Endodermal cell (in vitro differentiated cells): ENCODE data around the gene PPIE. TPM values are rescaled to one million over a fixed set of nuclear protein-coding genes. Genes with fewer than 3 reads are reported as not detected.
A peak's percentile ranks its signal among the peaks of the same experiment; 100 is the strongest.
"Not testable (repeated sequence)": the region's sequence is repeated elsewhere in the genome, so short reads cannot be mapped to it uniquely, and the experiment has no call there.

Experiments used
- DNase-seq: peaks from one replicate; pipeline ENCODE4 v3.0.0-alpha.2; 2017
- H3K27ac ChIP-seq: 2 replicates; pipeline ENCODE4 v1.5.1; 2013; ENCODE audit warnings: mild to moderate bottlenecking, low read depth, low read length, moderate library complexity
- H3K27me3 ChIP-seq: 2 replicates; pipeline ENCODE4 v1.6.1; 2013; ENCODE audit warnings: mild to moderate bottlenecking, low read length, moderate library complexity; ENCODE audit not compliant: insufficient read depth, control insufficient read depth, poor library complexity, severe bottlenecking
- H3K36me3 ChIP-seq: 2 replicates; pipeline ENCODE4 v1.7.0; 2013; ENCODE audit warnings: mild to moderate bottlenecking, low read length, moderate library complexity; ENCODE audit not compliant: control insufficient read depth, insufficient read depth
- H3K4me1 ChIP-seq: one replicate; pipeline ENCODE4 v1.7.0; 2013; ENCODE audit warnings: low read length; ENCODE audit not compliant: control insufficient read depth, insufficient read depth
- H3K4me3 ChIP-seq: 2 replicates; pipeline ENCODE4 v1.5.1; 2013; ENCODE audit warnings: mild to moderate bottlenecking, low read length, moderate library complexity
- H3K9ac ChIP-seq: 2 replicates; pipeline ENCODE4 v1.6.1; 2013; ENCODE audit warnings: mild to moderate bottlenecking, low read length, moderate library complexity; ENCODE audit not compliant: poor library complexity, severe bottlenecking; ENCODE audit errors: extremely low read depth
- H3K9me3 ChIP-seq: 2 replicates; pipeline ENCODE4 v1.6.1; 2013; ENCODE audit warnings: mild to moderate bottlenecking, low read length, moderate library complexity; ENCODE audit not compliant: control insufficient read depth
- H3K27ac Mint-ChIP-seq: 2 replicates; pipeline ENCODE4 v1.8.0; 2020; ENCODE audit warnings: mixed read lengths
- H3K27me3 Mint-ChIP-seq: 2 replicates; pipeline ENCODE4 v1.8.0; 2021; ENCODE audit warnings: mild to moderate bottlenecking, mixed read lengths; ENCODE audit not compliant: insufficient read depth
- H3K36me3 Mint-ChIP-seq: 2 replicates; pipeline ENCODE4 v1.8.0; 2020; ENCODE audit warnings: low read depth, mixed read lengths
- H3K4me1 Mint-ChIP-seq: 2 replicates; pipeline ENCODE4 v1.8.0; 2020; ENCODE audit warnings: mixed read lengths
- H3K4me3 Mint-ChIP-seq: 2 replicates; pipeline ENCODE4 v1.8.0; 2020; ENCODE audit warnings: mild to moderate bottlenecking, moderate library complexity, mixed read lengths
- H3K9me3 Mint-ChIP-seq: 2 replicates; pipeline ENCODE4 v1.8.0; 2020; ENCODE audit warnings: mild to moderate bottlenecking, mixed read lengths
- CTCF ChIP-seq: fragments of 200-600 bp; sonication (generic); conservative IDR thresholded peaks from 2 replicates; pipeline ENCODE4 v1.5.0; 2021; ENCODE audit warnings: antibody characterized with exemption, mild to moderate bottlenecking
- WGBS, 2 experiments: methylation state at CpG; one replicate each; pipeline versions ENCODE4 v1.1.5 to v1.1.7; 2013; ENCODE audit warnings: missing lambda C conversion rate in 2 of 2, mixed read lengths in 1 of 2; ENCODE audit not compliant: insufficient coverage in 1 of 2, insufficient read length in 1 of 2; 5-methylcytosine and 5-hydroxymethylcytosine counted together
- total RNA-seq, 2 donors: library from RNA; stranded (reverse); fragmentation: NEBNext Ultra II Directional in 1 of 2; extraction: Animal tissue kit (Norgen Biotek cat#: 25700) in 1 of 2; gene quantifications; 2 replicates in 1 of 2; 3 replicates in 1 of 2; pipeline ENCODE4 v1.2.1, GENCODE V29; 2021

Gene PPIE
- total RNA-seq, 2 donors from 2014 or later: 39.5 to 59.4 TPM

- H3K9me3 Mint-ChIP-seq: no peaks in the 10 kb centered on the region
- Histone ChIP-seq H3K4me1 (no peaks in the 10 kb centered on the region), H3K9me3 (no peaks in the 10 kb centered on the region), H3K27ac (no peak overlapping the region), H3K27me3 (peaks cover 83% of the 10 kb centered on the region), H3K4me3 (no peak overlapping the region), H3K36me3 (no peaks in the 10 kb centered on the region), H3K9ac (no peak overlapping the region)
- peaks cover 79% of the 10 kb centered on the region for H3K27me3 Mint-ChIP-seq
- WGBS, 2 experiments: 77 to 84% methylated on average over 5 to 11 of the region's 11 CpGs
- TF ChIP-seq CTCF: no peak
- H3K4me3 Mint-ChIP-seq: peak overlapping the region; percentile 15
- no peak overlapping the region for H3K27ac Mint-ChIP-seq
- H3K36me3 Mint-ChIP-seq: no peaks in the 10 kb centered on the region
- DNase-seq: no peak
- peaks cover 2% of the 10 kb centered on the region for H3K4me1 Mint-ChIP-seq
These were observed 48.8 kb downstream of the PPIE start for GRCh38 chr1:39787468-39787867.

GRCh38 chr1:39787964-39788363, 49.3 kb downstream of the PPIE start:
- peaks cover 85% of the 10 kb centered on the region for H3K27me3 ChIP-seq
- 5 to 9% methylated on average over 4 to 54 of the region's 55 CpGs for WGBS, 2 experiments
- not testable (repeated sequence) for H3K4me3 ChIP-seq

GRCh38 chr1:39788426-39788757, 49.7 kb downstream of the PPIE start:
- H3K36me3 Mint-ChIP-seq: no peaks in the 10 kb centered on the region
- H3K27me3 Mint-ChIP-seq: peaks cover 79% of the 10 kb centered on the region
- H3K9me3 Mint-ChIP-seq: no peaks in the 10 kb centered on the region
- peaks cover 2% of the 10 kb centered on the region for H3K4me1 Mint-ChIP-seq
- H3K9me3 ChIP-seq: no peaks in the 10 kb centered on the region
- peaks cover 84% of the 10 kb centered on the region for H3K27me3 ChIP-seq
- no peak for DNase-seq
- no peak overlapping the region for H3K4me3 ChIP-seq
- no peak overlapping the region for H3K4me3 Mint-ChIP-seq
- H3K36me3 ChIP-seq: no peaks in the 10 kb centered on the region
- H3K9ac ChIP-seq: no peak overlapping the region
- no peak for TF ChIP-seq CTCF
- H3K27ac Mint-ChIP-seq: no peak overlapping the region
- no peaks in the 10 kb centered on the region for H3K4me1 ChIP-seq
- WGBS, 2 experiments: 0 to 2% methylated on average over 5 to 51 of the region's 51 CpGs
- H3K27ac ChIP-seq: no peak overlapping the region

More at GRCh38 chr1:39787964-39788363, 49.3 kb downstream of the PPIE start:
- DNase-seq: peak; percentile 56
- not testable (repeated sequence) for H3K36me3 Mint-ChIP-seq, H3K27ac Mint-ChIP-seq, H3K9me3 Mint-ChIP-seq, H3K4me1 Mint-ChIP-seq, H3K4me1 ChIP-seq, H3K36me3 ChIP-seq, H3K27ac ChIP-seq, H3K9me3 ChIP-seq, H3K9ac ChIP-seq
- peak overlapping the region; percentile 15 for H3K4me3 Mint-ChIP-seq
- peaks cover 79% of the 10 kb centered on the region for H3K27me3 Mint-ChIP-seq
